ENCODE data around the gene KRTAP5-3. TPM values are rescaled to one million over a fixed set of nuclear protein-coding genes. Genes with fewer than 3 reads are reported as not detected.

The KRTAP5-3 gene
- total and polyA plus RNA-seq, 2 of the 13 experiments (the other 11 are each of a cell fraction or from before 2014, with no cell fraction given): not detected

DNA sequence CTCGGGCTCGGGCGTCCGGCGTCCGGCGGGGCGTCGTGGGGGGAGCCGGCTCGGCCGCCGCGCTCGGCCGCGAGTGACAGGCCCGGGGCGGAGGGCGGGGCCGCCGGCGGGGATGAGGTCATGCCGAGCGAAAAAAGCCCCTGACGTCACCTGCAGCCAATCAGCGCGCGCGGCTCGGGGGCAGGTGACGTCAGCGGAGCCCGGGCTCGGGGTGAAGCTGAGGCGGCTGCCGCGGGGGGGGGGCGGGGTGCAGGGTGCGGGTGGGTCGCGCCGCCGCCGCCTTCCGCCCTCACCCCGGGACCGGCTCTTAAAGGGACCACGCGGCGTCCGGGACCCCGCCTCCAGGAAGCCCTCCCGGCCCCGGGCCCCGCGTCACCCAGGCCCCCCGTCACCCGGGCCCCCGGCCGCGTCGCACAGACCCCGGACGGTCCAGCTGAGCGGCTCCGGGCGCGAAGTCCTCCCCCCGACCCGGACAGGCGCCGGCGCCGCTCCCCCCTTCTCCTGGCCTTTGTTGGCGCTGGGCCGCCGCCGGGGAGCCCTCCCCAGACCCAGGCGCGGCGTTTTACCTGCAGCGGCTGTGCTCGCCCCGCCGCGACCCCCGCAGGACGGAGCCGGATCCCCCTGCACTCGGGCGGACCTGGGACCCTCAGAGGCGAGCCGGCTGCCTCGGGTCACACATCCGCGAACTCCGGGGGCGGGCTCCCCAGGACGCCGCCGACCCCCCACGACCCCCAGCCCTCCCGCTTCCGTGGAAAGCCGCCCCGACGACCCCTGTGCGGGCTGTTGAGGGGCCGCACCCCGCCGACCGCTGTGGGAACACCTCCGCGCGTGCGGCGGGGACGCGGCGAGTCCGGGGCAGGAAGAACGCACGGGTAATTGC is 35.8 kb downstream of the KRTAP5-3 start, which contains the start of gene DUSP8 (continued):
- TF ChIP-seq, protein P1, sequence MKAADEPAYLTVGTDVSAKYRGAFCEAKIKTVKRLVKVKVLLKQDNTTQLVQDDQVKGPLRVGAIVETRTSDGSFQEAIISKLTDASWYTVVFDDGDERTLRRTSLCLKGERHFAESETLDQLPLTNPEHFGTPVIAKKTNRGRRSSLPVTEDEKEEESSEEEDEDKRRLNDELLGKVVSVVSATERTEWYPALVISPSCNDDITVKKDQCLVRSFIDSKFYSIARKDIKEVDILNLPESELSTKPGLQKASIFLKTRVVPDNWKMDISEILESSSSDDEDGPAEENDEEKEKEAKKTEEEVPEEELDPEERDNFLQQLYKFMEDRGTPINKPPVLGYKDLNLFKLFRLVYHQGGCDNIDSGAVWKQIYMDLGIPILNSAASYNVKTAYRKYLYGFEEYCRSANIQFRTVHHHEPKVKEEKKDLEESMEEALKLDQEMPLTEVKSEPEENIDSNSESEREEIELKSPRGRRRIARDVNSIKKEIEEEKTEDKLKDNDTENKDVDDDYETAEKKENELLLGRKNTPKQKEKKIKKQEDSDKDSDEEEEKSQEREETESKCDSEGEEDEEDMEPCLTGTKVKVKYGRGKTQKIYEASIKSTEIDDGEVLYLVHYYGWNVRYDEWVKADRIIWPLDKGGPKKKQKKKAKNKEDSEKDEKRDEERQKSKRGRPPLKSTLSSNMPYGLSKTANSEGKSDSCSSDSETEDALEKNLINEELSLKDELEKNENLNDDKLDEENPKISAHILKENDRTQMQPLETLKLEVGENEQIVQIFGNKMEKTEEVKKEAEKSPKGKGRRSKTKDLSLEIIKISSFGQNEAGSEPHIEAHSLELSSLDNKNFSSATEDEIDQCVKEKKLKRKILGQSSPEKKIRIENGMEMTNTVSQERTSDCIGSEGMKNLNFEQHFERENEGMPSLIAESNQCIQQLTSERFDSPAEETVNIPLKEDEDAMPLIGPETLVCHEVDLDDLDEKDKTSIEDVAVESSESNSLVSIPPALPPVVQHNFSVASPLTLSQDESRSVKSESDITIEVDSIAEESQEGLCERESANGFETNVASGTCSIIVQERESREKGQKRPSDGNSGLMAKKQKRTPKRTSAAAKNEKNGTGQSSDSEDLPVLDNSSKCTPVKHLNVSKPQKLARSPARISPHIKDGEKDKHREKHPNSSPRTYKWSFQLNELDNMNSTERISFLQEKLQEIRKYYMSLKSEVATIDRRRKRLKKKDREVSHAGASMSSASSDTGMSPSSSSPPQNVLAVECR (CRISPR knock-in tag; IDR thresholded peaks at IDR 0.05; ENCODE audit: borderline replicate concordance): peak; percentile 42; the same call in 1 of the 2 replicates
- TF ChIP-seq PTBP1 (IDR thresholded peaks at IDR 0.05; ENCODE audit: low read depth, low read length, poor library complexity, severe bottlenecking): peak; percentile 88
- TF ChIP-seq MEF2D (CRISPR knock-in tag; IDR thresholded peaks at IDR 0.05): no peak
- no peak for TF ChIP-seq SIN3B (IDR thresholded peaks at IDR 0.05; ENCODE audit: low read length)
- no peak for TF ChIP-seq ZNF614 (CRISPR knock-in tag; IDR thresholded peaks at IDR 0.05; ENCODE audit: borderline replicate concordance)
- TF ChIP-seq, protein P2, sequence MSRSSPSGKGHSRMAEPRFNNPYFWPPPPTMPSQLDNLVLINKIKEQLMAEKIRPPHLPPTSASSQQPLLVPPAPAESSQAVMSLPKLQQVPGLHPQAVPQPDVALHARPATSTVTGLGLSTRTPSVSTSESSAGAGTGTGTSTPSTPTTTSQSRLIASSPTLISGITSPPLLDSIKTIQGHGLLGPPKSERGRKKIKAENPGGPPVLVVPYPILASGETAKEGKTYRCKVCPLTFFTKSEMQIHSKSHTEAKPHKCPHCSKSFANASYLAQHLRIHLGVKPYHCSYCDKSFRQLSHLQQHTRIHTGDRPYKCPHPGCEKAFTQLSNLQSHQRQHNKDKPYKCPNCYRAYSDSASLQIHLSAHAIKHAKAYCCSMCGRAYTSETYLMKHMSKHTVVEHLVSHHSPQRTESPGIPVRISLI (CRISPR knock-in tag; IDR thresholded peaks at IDR 0.05; ENCODE audit: borderline replicate concordance): no peak
- no peak for TF ChIP-seq ZNF577 (CRISPR knock-in tag; IDR thresholded peaks at IDR 0.05; ENCODE audit: borderline replicate concordance, low read depth)
- TF ChIP-seq MAZ (IDR thresholded peaks at IDR 0.05; ENCODE audit: borderline replicate concordance, low read depth, low read length): no peak
- TF ChIP-seq MAZ (CRISPR knock-in tag; IDR thresholded peaks at IDR 0.05; ENCODE audit: low read depth): 0 out of 2 replicates have a peak, but pooled peaks have one; percentile 45
- TF ChIP-seq RORA (CRISPR knock-in tag; IDR thresholded peaks at IDR 0.05): no peak
- TF ChIP-seq, protein P3, sequence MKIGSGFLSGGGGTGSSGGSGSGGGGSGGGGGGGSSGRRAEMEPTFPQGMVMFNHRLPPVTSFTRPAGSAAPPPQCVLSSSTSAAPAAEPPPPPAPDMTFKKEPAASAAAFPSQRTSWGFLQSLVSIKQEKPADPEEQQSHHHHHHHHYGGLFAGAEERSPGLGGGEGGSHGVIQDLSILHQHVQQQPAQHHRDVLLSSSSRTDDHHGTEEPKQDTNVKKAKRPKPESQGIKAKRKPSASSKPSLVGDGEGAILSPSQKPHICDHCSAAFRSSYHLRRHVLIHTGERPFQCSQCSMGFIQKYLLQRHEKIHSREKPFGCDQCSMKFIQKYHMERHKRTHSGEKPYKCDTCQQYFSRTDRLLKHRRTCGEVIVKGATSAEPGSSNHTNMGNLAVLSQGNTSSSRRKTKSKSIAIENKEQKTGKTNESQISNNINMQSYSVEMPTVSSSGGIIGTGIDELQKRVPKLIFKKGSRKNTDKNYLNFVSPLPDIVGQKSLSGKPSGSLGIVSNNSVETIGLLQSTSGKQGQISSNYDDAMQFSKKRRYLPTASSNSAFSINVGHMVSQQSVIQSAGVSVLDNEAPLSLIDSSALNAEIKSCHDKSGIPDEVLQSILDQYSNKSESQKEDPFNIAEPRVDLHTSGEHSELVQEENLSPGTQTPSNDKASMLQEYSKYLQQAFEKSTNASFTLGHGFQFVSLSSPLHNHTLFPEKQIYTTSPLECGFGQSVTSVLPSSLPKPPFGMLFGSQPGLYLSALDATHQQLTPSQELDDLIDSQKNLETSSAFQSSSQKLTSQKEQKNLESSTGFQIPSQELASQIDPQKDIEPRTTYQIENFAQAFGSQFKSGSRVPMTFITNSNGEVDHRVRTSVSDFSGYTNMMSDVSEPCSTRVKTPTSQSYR (CRISPR knock-in tag; IDR thresholded peaks at IDR 0.05; ENCODE audit: borderline replicate concordance): 0 out of 2 replicates have a peak, but pooled peaks have one; percentile 13
- TF ChIP-seq RBAK (CRISPR knock-in tag; IDR thresholded peaks at IDR 0.05): no peak
- peak; percentile 39 for TF ChIP-seq SRSF1 (optimal IDR thresholded peaks at IDR 0.05; ENCODE audit: low read depth, low read length)
- 0 out of 2 replicates have a peak, but pooled peaks have one; percentile 9 for TF ChIP-seq SP5 (CRISPR knock-in tag; IDR thresholded peaks at IDR 0.05; ENCODE audit: borderline replicate concordance, low read depth)
- TF ChIP-seq TBX2 (CRISPR knock-in tag; IDR thresholded peaks at IDR 0.05; ENCODE audit: borderline replicate concordance): no peak
- TF ChIP-seq JDP2 (CRISPR knock-in tag; IDR thresholded peaks at IDR 0.05; ENCODE audit: borderline replicate concordance): no peak
- no peak for TF ChIP-seq ZBTB38 (CRISPR knock-in tag; IDR thresholded peaks at IDR 0.05)
- no peak for TF ChIP-seq MED13 (CRISPR knock-in tag; IDR thresholded peaks at IDR 0.05)
- TF ChIP-seq, protein P4, sequence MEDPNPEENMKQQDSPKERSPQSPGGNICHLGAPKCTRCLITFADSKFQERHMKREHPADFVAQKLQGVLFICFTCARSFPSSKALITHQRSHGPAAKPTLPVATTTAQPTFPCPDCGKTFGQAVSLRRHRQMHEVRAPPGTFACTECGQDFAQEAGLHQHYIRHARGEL (CRISPR knock-in tag; IDR thresholded peaks at IDR 0.05): no peak
